ENCODE results near the gene LPO. TPM values are rescaled to one million over a fixed set of nuclear protein-coding genes. Genes with fewer than 3 reads are reported as not detected.
A peak's percentile ranks its signal among the peaks of the same experiment; 100 is the strongest.

The LPO gene
- polyA plus RNA-seq (2013, experiment 1 of 2; ENCODE audit: insufficient read length) = 0.13 TPM
- polyA plus RNA-seq (2013, experiment 2 of 2; ENCODE audit: insufficient read length) = not detected

- no peak for DNase-seq
Observed at GRCh38 chr17:58238147-58238634, at the start of gene LPO. Gene LPO (plus strand): TSS chr17:58238584. CDS start chr17:58242980, 4,396 bp downstream.

GRCh38 chr17:58189436-58190146 lies 48.8 kb upstream of the LPO start:
- DNase-seq = peak; percentile 85

GRCh38 chr17:58191241-58191896 lies 47.0 kb upstream of the LPO start:
- no peak for DNase-seq

GRCh38 chr17:58192612-58193011 lies 45.8 kb upstream of the LPO start, which contains the start of gene EPX:
Gene EPX (plus strand): TSS chr17:58192726. CDS start chr17:58192847, 121 bp downstream.
- no peak for DNase-seq

GRCh38 chr17:58193641-58194255 lies 44.6 kb upstream of the LPO start:
- no peak for DNase-seq

- DNase-seq = no peak
Observed at GRCh38 chr17:58195518-58196123, 42.8 kb upstream of the LPO start.

- DNase-seq = no peak
Observed at GRCh38 chr17:58196610-58197009, 41.8 kb upstream of the LPO start.

GRCh38 chr17:58200024-58200633 lies 38.3 kb upstream of the LPO start:
- DNase-seq = peak; percentile 53

GRCh38 chr17:58202859-58203258 lies 35.5 kb upstream of the LPO start:
- no peak for DNase-seq

GRCh38 chr17:58204796-58205195 lies 33.6 kb upstream of the LPO start:
- no peak for DNase-seq

- no peak for DNase-seq
Observed at GRCh38 chr17:58205936-58206335, 32.4 kb upstream of the LPO start.

GRCh38 chr17:58207451-58207850 lies 30.9 kb upstream of the LPO start:
- no peak for DNase-seq

- no peak for DNase-seq
Observed at GRCh38 chr17:58208344-58208743, 30.0 kb upstream of the LPO start.

GRCh38 chr17:58210922-58211321 lies 27.5 kb upstream of the LPO start:
- DNase-seq = no peak

- DNase-seq = no peak
Observed at GRCh38 chr17:58215685-58216084, 22.7 kb upstream of the LPO start.

- no peak for DNase-seq
Observed at GRCh38 chr17:58217766-58218165, 20.6 kb upstream of the LPO start.

- DNase-seq = peak; percentile 91
Observed at GRCh38 chr17:58219007-58219788, 19.2 kb upstream of the LPO start, which contains the start of gene MKS1. Gene MKS1 (minus strand): TSS chr17:58219255. CDS start chr17:58219230, 25 bp downstream.

- no peak for DNase-seq
Observed at GRCh38 chr17:58219789-58220183, 18.6 kb upstream of the LPO start.

- peak; percentile 68 for DNase-seq
Observed at GRCh38 chr17:58224315-58224714, 14.1 kb upstream of the LPO start.

GRCh38 chr17:58227733-58228132 lies 10.7 kb upstream of the LPO start:
- no peak for DNase-seq

- DNase-seq = no peak
Observed at GRCh38 chr17:58228679-58229078, 9.7 kb upstream of the LPO start.

- no peak for DNase-seq
Observed at GRCh38 chr17:58229384-58229783, 9.0 kb upstream of the LPO start.

All from fibroblast of skin of scalp (primary cell).